Measurements from ENCODE around the gene PTRH1. TPM values are rescaled to one million over a fixed set of nuclear protein-coding genes. Genes with fewer than 3 reads are reported as not detected.

Gene PTRH1
- total and polyA plus RNA-seq, 2 of the 4 experiments (the other 2 are of a cell fraction): 5.4 to 14.8 TPM

DNA sequence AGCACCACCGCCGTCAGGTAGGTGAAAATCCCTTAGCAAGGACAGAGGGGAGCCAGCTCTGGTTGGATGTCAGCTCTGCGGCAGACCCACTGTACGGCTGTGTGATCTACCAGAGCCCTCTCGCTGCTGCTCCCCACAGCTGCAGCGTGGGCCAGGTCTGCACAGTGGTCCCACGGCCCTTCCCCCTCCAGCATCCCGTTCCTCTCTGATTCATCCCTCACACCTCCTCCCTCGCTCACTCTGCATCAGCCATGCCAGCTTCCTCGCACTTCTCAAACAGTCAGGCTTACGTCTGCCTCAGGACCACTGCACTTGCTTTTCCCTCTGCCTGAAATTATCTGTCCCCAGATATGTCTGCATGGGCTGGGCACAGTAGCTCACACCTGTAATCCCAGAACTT lies 35.2 kb downstream of the PTRH1 start:
- Histone ChIP-seq H3K27me3 (ENCODE audit: control insufficient read depth, insufficient read depth, low read length) (no peaks in the 10 kb centered on the region), H3K23ac (ENCODE audit: low read depth, low read length) (no peak overlapping the region), H3K4me2 (ENCODE audit: low read depth, low read length) (no peak overlapping the region), H4K20me1 (ENCODE audit: insufficient read depth, low read length) (no peaks in the 10 kb centered on the region), H2AK5ac (ENCODE audit: low read depth, low read length) (no peak overlapping the region), H3K4me3 (ENCODE audit: insufficient read depth, low read depth, low read length) (no peak overlapping the region), H3K56ac (ENCODE audit: extremely low read depth, insufficient read depth, low read length) (no peak overlapping the region), H2BK20ac (ENCODE audit: low read depth, low read length) (no peak overlapping the region), H3K79me1 (ENCODE audit: low read depth in 1 of 2, low read length in 2 of 2) (no peaks in the 10 kb centered on the region), H2BK120ac (ENCODE audit: low read depth, low read length) (no peak overlapping the region), H2AK9ac (replicated peaks; ENCODE audit: low read depth, low read length, poor library complexity) (no peak overlapping the region), H4K5ac (ENCODE audit: low read depth, low read length) (no peak overlapping the region), H4K91ac (ENCODE audit: insufficient read depth, low read depth, low read length) (no peak overlapping the region), H3K14ac (replicated peaks; ENCODE audit: low read depth, low read length) (no peak overlapping the region), H3K27ac (ENCODE audit: insufficient read depth, low read length) (no peak overlapping the region), H3K36me3 (ENCODE audit: control insufficient read depth, insufficient read depth, low read length) (peaks cover 66% of the 10 kb centered on the region), H3K9me1 (ENCODE audit: insufficient read depth, low read length) (peaks cover 15% of the 10 kb centered on the region), H3K4ac (ENCODE audit: low read depth, low read length) (no peak overlapping the region), H3K4me1 (ENCODE audit: control insufficient read depth, insufficient read depth, low read length) (peaks cover 11% of the 10 kb centered on the region), H4K8ac (ENCODE audit: low read depth in 2 of 2, low read length in 2 of 2) (no peak overlapping the region), H3K18ac (ENCODE audit: low read depth, low read length) (no peak overlapping the region), H2BK5ac (ENCODE audit: low read depth, low read length, poor library complexity, severe bottlenecking) (no peak overlapping the region), H2BK15ac (ENCODE audit: low read depth, low read length) (no peak overlapping the region), H2AFZ (replicated peaks; ENCODE audit: low read length, poor library complexity) (no peak overlapping the region), H3K9me3 (ENCODE audit: control insufficient read depth, insufficient read depth, low read length) (no peaks in the 10 kb centered on the region), H3K9ac (ENCODE audit: low read depth, low read length) (no peak overlapping the region)
- in situ Hi-C loops (cut with MboI; ENCODE audit: low sequenced_read_pairs) (no loop called here), dilution Hi-C loops (cut with HindIII; ENCODE audit: low sequenced_read_pairs, unreplicated experiment) (no loop called here), intact Hi-C loops (cut with micrococcal nuclease) (no loop called here)
- no peak for ATAC-seq (ENCODE audit: low read depth)
- WGBS, 2 experiments (ENCODE audit: extremely low coverage in 2 of 2, insufficient read length in 1 of 2): 73% methylated on average over 6 of the region's 11 CpGs; no CpG with 5 or more reads in 1 of the 2 experiments
- ChIA-PET CTCF (no interaction called here), POLR2A (ENCODE audit: unreplicated experiment) (no interaction called here)
- no TSS peak for BruUV-seq (replicated peaks)
- TF ChIP-seq FOS (IDR thresholded peaks at IDR 0.05; ENCODE audit: low read depth, low read length) (no peak), MAFK (IDR thresholded peaks at IDR 0.05; ENCODE audit: low read depth, low read length) (no peak), MAZ (IDR thresholded peaks at IDR 0.05; ENCODE audit: borderline replicate concordance, low read depth, low read length) (no peak), BHLHE40 (IDR thresholded peaks at IDR 0.05; ENCODE audit: low read depth, low read length) (no peak), RFX5 (IDR thresholded peaks at IDR 0.05; ENCODE audit: low read depth, low read length) (no peak), RAD21 (IDR thresholded peaks at IDR 0.05; ENCODE audit: low read length) (no peak), RCOR1 (IDR thresholded peaks at IDR 0.05; ENCODE audit: insufficient replicate concordance, low read length) (no peak), NFE2L2 (IDR thresholded peaks at IDR 0.05; ENCODE audit: low read depth, low read length) (no peak), POLR2A (IDR thresholded peaks at IDR 0.05; ENCODE audit: low read depth, low read length) (no peak), CHD1 (IDR thresholded peaks at IDR 0.05; ENCODE audit: low read depth, low read length) (no peak)
- TF ChIP-seq, protein P1, sequence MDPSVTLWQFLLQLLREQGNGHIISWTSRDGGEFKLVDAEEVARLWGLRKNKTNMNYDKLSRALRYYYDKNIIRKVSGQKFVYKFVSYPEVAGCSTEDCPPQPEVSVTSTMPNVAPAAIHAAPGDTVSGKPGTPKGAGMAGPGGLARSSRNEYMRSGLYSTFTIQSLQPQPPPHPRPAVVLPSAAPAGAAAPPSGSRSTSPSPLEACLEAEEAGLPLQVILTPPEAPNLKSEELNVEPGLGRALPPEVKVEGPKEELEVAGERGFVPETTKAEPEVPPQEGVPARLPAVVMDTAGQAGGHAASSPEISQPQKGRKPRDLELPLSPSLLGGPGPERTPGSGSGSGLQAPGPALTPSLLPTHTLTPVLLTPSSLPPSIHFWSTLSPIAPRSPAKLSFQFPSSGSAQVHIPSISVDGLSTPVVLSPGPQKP (IDR thresholded peaks at IDR 0.05; ENCODE audit: borderline replicate concordance, low read depth, low read length): no peak
- TF ChIP-seq, protein P2, sequence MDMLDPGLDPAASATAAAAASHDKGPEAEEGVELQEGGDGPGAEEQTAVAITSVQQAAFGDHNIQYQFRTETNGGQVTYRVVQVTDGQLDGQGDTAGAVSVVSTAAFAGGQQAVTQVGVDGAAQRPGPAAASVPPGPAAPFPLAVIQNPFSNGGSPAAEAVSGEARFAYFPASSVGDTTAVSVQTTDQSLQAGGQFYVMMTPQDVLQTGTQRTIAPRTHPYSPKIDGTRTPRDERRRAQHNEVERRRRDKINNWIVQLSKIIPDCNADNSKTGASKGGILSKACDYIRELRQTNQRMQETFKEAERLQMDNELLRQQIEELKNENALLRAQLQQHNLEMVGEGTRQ (IDR thresholded peaks at IDR 0.05; ENCODE audit: low read depth, low read length): no peak
- no peak for DNase-seq

Measured in IMR-90 (cell line).